ENCODE measurements around the gene TBCEL.

TBCEL gene

DNA sequence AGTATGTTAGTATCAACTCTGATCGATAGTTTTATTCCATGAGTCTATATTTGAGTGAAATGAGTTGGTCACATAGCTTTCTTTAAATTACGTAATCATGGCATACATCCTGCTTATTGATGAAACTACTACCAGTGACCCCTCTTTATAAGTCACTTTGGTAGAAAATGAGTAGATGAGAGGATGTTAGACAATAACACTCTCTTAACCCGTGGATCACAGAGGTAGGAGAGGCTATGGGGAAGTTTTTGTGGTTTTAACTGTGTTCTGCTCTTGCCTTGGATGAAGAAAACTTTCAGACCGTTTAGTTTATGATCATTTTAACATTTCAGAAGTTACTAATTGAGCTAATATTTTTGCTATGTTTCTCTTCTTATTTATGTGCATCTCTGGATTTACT is 34.0 kb downstream of the TBCEL start:
- no peak overlapping the region for H3K4me3 ChIP-seq (ENCODE audit: low read depth in 1 of 5, low read length in 5 of 5)
- no peak overlapping the region for H3K27ac ChIP-seq (ENCODE audit: low read depth, low read length)
- H3K9me3 ChIP-seq (ENCODE audit: control insufficient read depth in 5 of 5, low read length in 5 of 5), result no peaks in the 10 kb centered on the region
- H3K9ac ChIP-seq (ENCODE audit: low read length in 5 of 5), result no peak overlapping the region
- H3K36me3 ChIP-seq (ENCODE audit: control insufficient read depth in 5 of 5, insufficient read depth in 5 of 5, low read length in 5 of 5), result peaks cover 51 to 88% (median 57%) of the 10 kb centered on the region in 5 donors
- no peaks in the 10 kb centered on the region for H3K27me3 ChIP-seq (ENCODE audit: control insufficient read depth in 5 of 5, insufficient read depth in 4 of 5, low read length in 5 of 5)
- H3K4me1 ChIP-seq (ENCODE audit: control insufficient read depth in 5 of 5, insufficient read depth in 5 of 5, low read length in 5 of 5), result no peaks in the 10 kb centered on the region

DNA sequence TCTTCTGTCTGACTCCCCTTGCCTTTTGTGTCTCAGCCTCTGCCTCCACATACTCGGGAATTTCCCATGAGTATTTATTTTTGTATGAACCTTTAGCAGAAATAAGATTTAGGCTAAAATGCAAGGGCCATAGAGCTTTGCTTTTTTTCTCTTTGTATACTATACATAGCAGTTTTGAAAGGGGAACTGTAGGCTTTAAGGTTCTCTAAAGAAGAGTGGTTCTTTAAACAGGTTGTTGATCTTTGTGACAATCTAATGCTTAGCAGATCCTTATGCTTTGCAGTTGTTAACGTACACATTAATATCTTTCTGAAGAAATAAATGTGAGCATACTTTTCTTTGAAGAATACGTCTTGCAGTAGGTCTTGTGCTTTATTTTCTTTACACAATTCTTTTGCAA is 35.0 kb downstream of the TBCEL start:
- H3K9ac ChIP-seq (ENCODE audit: low read length in 5 of 5), result no peak overlapping the region
- H3K9me3 ChIP-seq (ENCODE audit: control insufficient read depth in 5 of 5, low read length in 5 of 5), result no peaks in the 10 kb centered on the region
- no peaks in the 10 kb centered on the region for H3K27me3 ChIP-seq (ENCODE audit: control insufficient read depth in 5 of 5, insufficient read depth in 4 of 5, low read length in 5 of 5)
- H3K27ac ChIP-seq (ENCODE audit: low read depth, low read length), result no peak overlapping the region
- H3K4me1 ChIP-seq (ENCODE audit: control insufficient read depth in 5 of 5, insufficient read depth in 5 of 5, low read length in 5 of 5), result no peaks in the 10 kb centered on the region
- no peak overlapping the region for H3K4me3 ChIP-seq (ENCODE audit: low read depth in 1 of 5, low read length in 5 of 5)
- peaks cover 42 to 88% (median 52%) of the 10 kb centered on the region in 5 donors for H3K36me3 ChIP-seq (ENCODE audit: control insufficient read depth in 5 of 5, insufficient read depth in 5 of 5, low read length in 5 of 5)

DNA sequence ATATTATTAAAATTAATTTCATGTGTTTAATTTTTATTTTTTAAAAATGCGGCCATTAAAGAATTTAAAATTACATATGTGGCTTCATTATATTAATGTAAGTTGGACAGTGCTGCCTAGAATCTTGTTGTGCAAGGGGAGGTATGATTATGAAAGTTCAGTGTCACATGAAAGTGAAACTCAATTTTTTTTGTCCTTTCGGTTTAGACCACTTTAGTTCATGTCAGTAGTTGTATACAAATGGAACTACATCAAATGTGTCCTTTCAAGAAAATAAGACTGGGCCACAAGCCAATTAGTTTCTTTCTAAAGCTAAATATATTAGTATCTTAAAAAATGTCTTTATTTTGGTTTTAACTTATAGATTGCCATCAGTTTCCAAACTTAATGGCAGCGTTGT is 35.7 kb downstream of the TBCEL start:
- Histone ChIP-seq H3K36me3 (ENCODE audit: control insufficient read depth in 5 of 5, insufficient read depth in 5 of 5, low read length in 5 of 5) (peaks cover 39 to 87% (median 51%) of the 10 kb centered on the region in 5 donors), H3K9ac (ENCODE audit: low read length in 5 of 5) (no peak overlapping the region), H3K27me3 (ENCODE audit: control insufficient read depth in 5 of 5, insufficient read depth in 4 of 5, low read length in 5 of 5) (no peaks in the 10 kb centered on the region), H3K9me3 (ENCODE audit: control insufficient read depth in 5 of 5, low read length in 5 of 5) (no peaks in the 10 kb centered on the region), H3K4me1 (ENCODE audit: control insufficient read depth in 5 of 5, insufficient read depth in 5 of 5, low read length in 5 of 5) (no peaks in the 10 kb centered on the region), H3K27ac (ENCODE audit: low read depth, low read length) (no peak overlapping the region), H3K4me3 (ENCODE audit: low read depth in 1 of 5, low read length in 5 of 5) (no peak overlapping the region)

DNA sequence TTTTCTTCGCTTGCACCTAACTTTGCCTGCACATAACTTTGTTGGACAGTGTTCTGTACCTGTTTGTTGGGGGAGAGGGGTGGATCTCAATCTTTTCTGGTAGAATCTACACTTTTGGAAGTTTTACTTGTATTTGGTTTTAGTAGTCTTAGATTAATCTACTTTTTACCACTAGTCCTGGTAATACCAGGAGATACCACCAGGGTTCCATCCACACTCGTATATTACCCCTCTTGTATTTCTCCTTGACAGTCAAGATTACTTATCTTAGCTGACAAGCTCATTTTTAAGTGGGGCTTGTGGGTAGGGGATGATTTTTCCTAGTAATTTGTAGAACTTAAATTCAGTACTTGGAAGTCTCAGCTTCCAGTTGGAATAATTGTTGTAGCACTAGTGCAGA is 39.8 kb downstream of the TBCEL start:
- Histone ChIP-seq H3K27ac (ENCODE audit: low read depth, low read length) (no peak overlapping the region), H3K9ac (ENCODE audit: low read length in 5 of 5) (no peak overlapping the region), H3K27me3 (ENCODE audit: control insufficient read depth in 5 of 5, insufficient read depth in 4 of 5, low read length in 5 of 5) (no peaks in the 10 kb centered on the region), H3K4me1 (ENCODE audit: control insufficient read depth in 5 of 5, insufficient read depth in 5 of 5, low read length in 5 of 5) (no peaks in the 10 kb centered on the region), H3K9me3 (ENCODE audit: control insufficient read depth in 5 of 5, low read length in 5 of 5) (no peaks in the 10 kb centered on the region), H3K4me3 (ENCODE audit: low read depth in 1 of 5, low read length in 5 of 5) (no peak overlapping the region), H3K36me3 (ENCODE audit: control insufficient read depth in 5 of 5, insufficient read depth in 5 of 5, low read length in 5 of 5) (peaks cover 30 to 71% (median 39%) of the 10 kb centered on the region in 5 donors)

DNA sequence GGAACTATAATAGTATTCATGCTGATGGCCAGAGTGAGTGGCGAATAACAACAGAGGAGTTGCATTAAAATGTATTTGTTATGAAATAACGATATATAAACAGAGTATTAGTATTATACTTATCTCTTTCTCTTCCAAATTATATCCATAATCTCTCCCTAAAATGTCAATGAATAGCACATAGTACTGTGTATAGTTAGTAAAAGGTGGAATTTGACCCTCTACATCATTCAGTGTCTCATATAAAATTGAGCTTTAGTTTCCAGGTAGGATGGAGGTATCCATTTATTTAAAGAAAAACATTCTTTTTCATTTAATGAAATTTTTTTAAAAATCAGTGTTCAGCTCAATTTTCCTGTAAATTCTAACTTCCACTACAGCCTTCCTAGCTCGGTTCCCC is 42.7 kb downstream of the TBCEL start:
- Histone ChIP-seq H3K9ac (ENCODE audit: low read length in 5 of 5) (no peak overlapping the region), H3K4me3 (ENCODE audit: low read depth in 1 of 5, low read length in 5 of 5) (no peak overlapping the region), H3K27ac (ENCODE audit: low read depth, low read length) (no peak overlapping the region), H3K4me1 (ENCODE audit: control insufficient read depth in 5 of 5, insufficient read depth in 5 of 5, low read length in 5 of 5) (peaks cover 0 to 7% (median 3%) of the 10 kb centered on the region in 5 donors), H3K9me3 (ENCODE audit: control insufficient read depth in 5 of 5, low read length in 5 of 5) (no peaks in the 10 kb centered on the region), H3K36me3 (ENCODE audit: control insufficient read depth in 5 of 5, insufficient read depth in 5 of 5, low read length in 5 of 5) (peaks cover 31 to 65% (median 38%) of the 10 kb centered on the region in 5 donors), H3K27me3 (ENCODE audit: control insufficient read depth in 5 of 5, insufficient read depth in 4 of 5, low read length in 5 of 5) (no peaks in the 10 kb centered on the region)

DNA sequence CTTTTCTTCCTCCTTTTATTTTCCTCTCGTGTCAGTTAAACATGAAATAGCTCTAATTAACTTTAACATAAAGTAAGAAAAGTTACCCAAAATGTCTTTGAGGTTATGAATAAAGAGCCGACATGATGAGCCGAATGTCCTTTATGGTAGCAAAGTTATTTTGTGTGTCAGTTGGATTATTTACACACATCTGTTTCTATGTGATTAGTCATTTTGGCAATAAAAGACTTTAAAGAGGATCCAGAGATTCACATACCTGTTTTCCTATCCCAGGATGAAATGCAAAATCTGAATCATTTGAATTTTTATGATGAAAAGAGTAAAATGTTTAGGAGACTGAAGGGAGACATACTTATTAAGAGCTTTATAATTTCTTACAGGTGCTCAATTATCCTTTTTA is 43.1 kb downstream of the TBCEL start:
- Histone ChIP-seq H3K36me3 (ENCODE audit: control insufficient read depth in 5 of 5, insufficient read depth in 5 of 5, low read length in 5 of 5) (peaks cover 34 to 67% (median 41%) of the 10 kb centered on the region in 5 donors), H3K4me1 (ENCODE audit: control insufficient read depth in 5 of 5, insufficient read depth in 5 of 5, low read length in 5 of 5) (peaks cover 0 to 11% (median 7%) of the 10 kb centered on the region in 5 donors)

DNA sequence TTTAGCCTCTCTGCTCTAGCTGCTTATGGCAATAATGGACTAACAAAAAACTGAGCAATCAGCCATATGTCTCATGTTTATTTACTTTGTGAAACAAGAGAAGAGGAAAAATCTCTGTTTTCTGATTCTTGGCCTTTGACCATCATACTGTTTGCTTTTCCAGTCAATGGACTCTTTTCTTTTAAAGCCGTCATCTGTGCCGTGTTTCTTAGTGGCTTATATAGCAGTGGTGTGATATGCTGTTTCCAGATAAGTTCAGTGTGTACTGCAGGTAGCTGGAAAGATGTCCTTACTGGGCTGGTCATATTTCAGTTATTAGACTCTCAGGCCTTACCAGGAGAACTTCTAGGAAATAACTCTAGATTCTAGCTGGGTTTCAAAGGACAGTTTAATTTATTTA is 43.6 kb downstream of the TBCEL start:
- Histone ChIP-seq H3K4me1 (ENCODE audit: control insufficient read depth in 5 of 5, insufficient read depth in 5 of 5, low read length in 5 of 5) (peaks cover 0 to 11% (median 7%) of the 10 kb centered on the region in 5 donors), H3K9ac (ENCODE audit: low read length in 5 of 5) (no peak overlapping the region), H3K27ac (ENCODE audit: low read depth, low read length) (no peak overlapping the region), H3K36me3 (ENCODE audit: control insufficient read depth in 5 of 5, insufficient read depth in 5 of 5, low read length in 5 of 5) (peaks cover 30 to 64% (median 37%) of the 10 kb centered on the region in 5 donors), H3K9me3 (ENCODE audit: control insufficient read depth in 5 of 5, low read length in 5 of 5) (no peaks in the 10 kb centered on the region), H3K27me3 (ENCODE audit: control insufficient read depth in 5 of 5, insufficient read depth in 4 of 5, low read length in 5 of 5) (no peaks in the 10 kb centered on the region), H3K4me3 (ENCODE audit: low read depth in 1 of 5, low read length in 5 of 5) (no peak overlapping the region)

More for the DNA sequence above, 43.1 kb downstream of the TBCEL start:
- Histone ChIP-seq H3K27ac (ENCODE audit: low read depth, low read length) (no peak overlapping the region), H3K9ac (ENCODE audit: low read length in 5 of 5) (no peak overlapping the region), H3K4me3 (ENCODE audit: low read depth in 1 of 5, low read length in 5 of 5) (no peak overlapping the region), H3K27me3 (ENCODE audit: control insufficient read depth in 5 of 5, insufficient read depth in 4 of 5, low read length in 5 of 5) (no peaks in the 10 kb centered on the region), H3K9me3 (ENCODE audit: control insufficient read depth in 5 of 5, low read length in 5 of 5) (no peaks in the 10 kb centered on the region)

DNA sequence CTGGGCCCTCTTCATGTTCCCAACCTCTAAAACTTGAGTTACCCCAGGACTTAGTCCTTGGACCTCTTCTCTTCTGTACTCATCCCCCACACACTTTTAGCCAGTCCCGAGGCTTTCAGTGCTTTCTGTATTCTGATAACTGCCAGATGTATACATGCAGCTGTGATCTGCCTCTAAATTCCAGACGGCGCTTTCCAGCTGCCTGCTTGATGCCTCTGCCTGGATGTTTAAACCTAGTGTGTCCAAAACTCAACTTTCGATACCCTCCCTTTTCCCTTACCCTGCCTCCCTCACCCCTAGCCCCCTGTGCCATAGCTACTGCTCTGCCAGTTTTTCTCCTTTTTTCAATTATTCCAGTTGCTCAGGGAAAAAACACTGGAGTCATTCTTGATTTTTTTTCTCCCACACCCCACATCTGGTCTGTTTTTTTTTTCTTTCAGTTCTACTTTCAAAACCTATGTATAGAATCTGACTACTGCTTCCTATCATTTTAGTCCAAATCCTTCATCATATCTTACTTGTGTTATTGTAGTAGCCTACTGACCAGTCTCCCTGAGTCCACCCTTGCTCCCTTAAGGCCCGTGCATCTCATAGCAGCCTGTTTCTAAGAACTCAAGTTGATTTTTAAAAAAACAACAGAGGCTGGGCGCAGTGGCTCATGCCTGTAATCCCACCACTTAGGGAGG is 44.2 kb downstream of the TBCEL start:
- Histone ChIP-seq H3K27ac (ENCODE audit: low read depth, low read length) (no peak overlapping the region), H3K27me3 (ENCODE audit: control insufficient read depth in 5 of 5, insufficient read depth in 4 of 5, low read length in 5 of 5) (no peaks in the 10 kb centered on the region), H3K9ac (ENCODE audit: low read length in 5 of 5) (no peak overlapping the region), H3K36me3 (ENCODE audit: control insufficient read depth in 5 of 5, insufficient read depth in 5 of 5, low read length in 5 of 5) (peaks cover 25 to 58% (median 31%) of the 10 kb centered on the region in 5 donors), H3K4me1 (ENCODE audit: control insufficient read depth in 5 of 5, insufficient read depth in 5 of 5, low read length in 5 of 5) (peaks cover 0 to 11% (median 7%) of the 10 kb centered on the region in 5 donors), H3K4me3 (ENCODE audit: low read depth in 1 of 5, low read length in 5 of 5) (no peak overlapping the region), H3K9me3 (ENCODE audit: control insufficient read depth in 5 of 5, low read length in 5 of 5) (no peaks in the 10 kb centered on the region)

DNA sequence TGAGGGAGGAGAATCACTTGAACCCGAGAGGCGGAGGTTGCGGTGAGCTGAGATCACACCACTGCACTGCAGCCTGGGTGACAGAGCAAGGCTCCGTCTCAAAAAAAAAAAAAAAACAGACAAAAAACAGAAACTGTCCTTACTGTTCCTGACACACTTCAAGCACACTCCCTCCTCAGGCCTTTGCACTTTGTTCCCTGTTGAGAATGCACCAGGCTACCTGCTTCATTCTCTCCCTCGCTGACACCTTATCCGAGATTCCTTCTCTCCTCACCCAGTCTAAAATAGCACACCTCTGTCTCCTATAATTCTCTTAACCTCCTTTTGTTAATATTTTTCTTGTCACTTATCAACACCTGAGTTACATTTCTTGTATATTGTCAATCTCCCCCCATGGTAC is 44.9 kb downstream of the TBCEL start:
- no peak overlapping the region for H3K27ac ChIP-seq (ENCODE audit: low read depth, low read length)
- no peak overlapping the region for H3K9ac ChIP-seq (ENCODE audit: low read length in 5 of 5)
- peaks cover 25 to 52% (median 29%) of the 10 kb centered on the region in 5 donors for H3K36me3 ChIP-seq (ENCODE audit: control insufficient read depth in 5 of 5, insufficient read depth in 5 of 5, low read length in 5 of 5)
- H3K27me3 ChIP-seq (ENCODE audit: control insufficient read depth in 5 of 5, insufficient read depth in 4 of 5, low read length in 5 of 5), result no peaks in the 10 kb centered on the region
- H3K4me3 ChIP-seq (ENCODE audit: low read depth in 1 of 5, low read length in 5 of 5), result no peak overlapping the region
- H3K4me1 ChIP-seq (ENCODE audit: control insufficient read depth in 5 of 5, insufficient read depth in 5 of 5, low read length in 5 of 5), result peaks cover 0 to 11% (median 7%) of the 10 kb centered on the region in 5 donors
- no peaks in the 10 kb centered on the region for H3K9me3 ChIP-seq (ENCODE audit: control insufficient read depth in 5 of 5, low read length in 5 of 5)

DNA sequence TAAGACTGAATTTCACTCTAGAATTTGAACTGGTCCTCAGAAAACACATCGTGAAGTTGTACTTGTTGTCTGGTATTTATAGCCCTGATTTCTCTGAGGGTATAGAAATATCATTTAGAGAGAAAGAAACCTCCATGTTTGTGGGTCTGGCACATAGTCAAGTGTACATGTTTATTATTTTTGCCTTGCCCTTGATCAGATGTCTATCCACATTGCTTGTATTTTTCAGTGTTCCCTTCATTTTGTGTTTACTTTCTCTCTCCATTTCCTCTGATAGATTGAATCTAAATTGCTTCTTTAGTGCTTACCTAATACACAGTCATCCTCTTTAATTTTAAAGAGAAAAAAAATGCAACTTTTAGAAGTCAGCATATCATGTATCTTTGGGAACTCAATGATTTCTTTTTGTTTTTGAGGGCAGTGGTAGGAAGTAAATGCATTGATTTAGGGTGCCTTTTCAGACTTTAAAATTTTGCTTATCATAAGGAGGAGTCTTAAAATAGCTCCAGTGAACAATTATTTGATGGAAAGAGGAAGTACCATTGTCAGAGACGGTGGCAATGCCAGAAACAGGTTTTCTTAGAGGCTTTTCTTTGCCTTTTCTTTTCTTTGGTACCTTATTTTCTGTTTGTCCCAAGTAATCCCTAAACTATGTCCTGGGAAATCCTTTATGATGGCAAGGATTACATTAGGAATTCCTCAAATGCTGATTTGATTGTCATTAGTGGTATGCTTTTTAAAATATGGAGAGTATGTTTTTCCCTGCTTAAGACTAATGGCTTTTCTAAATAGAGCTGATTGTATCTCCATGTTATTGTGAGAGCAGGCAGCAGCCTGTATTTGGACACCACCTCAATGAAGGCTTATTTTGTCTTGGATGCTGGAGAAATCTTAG is 47.3 kb downstream of the TBCEL start:
- Histone ChIP-seq H3K9ac (ENCODE audit: low read length in 5 of 5) (no peak overlapping the region), H3K27ac (ENCODE audit: low read depth, low read length) (peak overlapping the region; percentile 7), H3K4me3 (ENCODE audit: low read depth in 1 of 5, low read length in 5 of 5) (no peak overlapping the region), H3K4me1 (ENCODE audit: control insufficient read depth in 5 of 5, insufficient read depth in 5 of 5, low read length in 5 of 5) (peaks cover 0 to 11% (median 7%) of the 10 kb centered on the region in 5 donors), H3K27me3 (ENCODE audit: control insufficient read depth in 5 of 5, insufficient read depth in 4 of 5, low read length in 5 of 5) (no peaks in the 10 kb centered on the region), H3K36me3 (ENCODE audit: control insufficient read depth in 5 of 5, insufficient read depth in 5 of 5, low read length in 5 of 5) (peaks cover 21 to 41% (median 30%) of the 10 kb centered on the region in 5 donors), H3K9me3 (ENCODE audit: control insufficient read depth in 5 of 5, low read length in 5 of 5) (no peaks in the 10 kb centered on the region)
